HG02759 (cell line): ENCODE measurements around the gene ACSL6.

ENCODE experiments used
- ATAC-seq: cut with Tn5 transposase; IDR thresholded peaks from one replicate; pipeline ENCODE4 v1.9.1; 2021; ENCODE audit warnings: mild to moderate bottlenecking, moderate library complexity; ENCODE audit not compliant: unreplicated experiment

The ACSL6 gene

GRCh38 chr5:132001647-132002561 lies 9.6 kb downstream of the ACSL6 start:
- no peak for ATAC-seq

GRCh38 chr5:132000677-132001453 lies 10.6 kb downstream of the ACSL6 start:
- ATAC-seq, result no peak

GRCh38 chr5:132000241-132000490 lies 11.3 kb downstream of the ACSL6 start:
- no peak for ATAC-seq

- ATAC-seq, result no peak
Measured at GRCh38 chr5:131999441-132000240, 11.8 kb downstream of the ACSL6 start.

- ATAC-seq, result no peak
Measured at GRCh38 chr5:131999041-131999440, 12.4 kb downstream of the ACSL6 start.

- no peak for ATAC-seq
Measured at GRCh38 chr5:131998431-131999040, 12.9 kb downstream of the ACSL6 start.

- no peak for ATAC-seq
Measured at GRCh38 chr5:131997727-131998117, 13.7 kb downstream of the ACSL6 start.

GRCh38 chr5:131997026-131997726 lies 14.3 kb downstream of the ACSL6 start:
- ATAC-seq, result no peak

GRCh38 chr5:131996210-131997025 lies 15.0 kb downstream of the ACSL6 start:
- no peak for ATAC-seq

- ATAC-seq, result no peak
Measured at GRCh38 chr5:131994533-131995226, 16.8 kb downstream of the ACSL6 start.

GRCh38 chr5:131994090-131994489 lies 17.4 kb downstream of the ACSL6 start:
- no peak for ATAC-seq

GRCh38 chr5:131993676-131994075 lies 17.8 kb downstream of the ACSL6 start:
- ATAC-seq, result no peak

GRCh38 chr5:131992370-131992769 lies 19.1 kb downstream of the ACSL6 start:
- ATAC-seq, result no peak

GRCh38 chr5:131991593-131992324 lies 19.7 kb downstream of the ACSL6 start:
- ATAC-seq, result no peak

GRCh38 chr5:131990716-131991115 lies 20.7 kb downstream of the ACSL6 start:
- ATAC-seq, result no peak

GRCh38 chr5:131988601-131989000 lies 22.9 kb downstream of the ACSL6 start:
- ATAC-seq, result no peak

GRCh38 chr5:131987251-131987650 lies 24.2 kb downstream of the ACSL6 start:
- ATAC-seq, result no peak

GRCh38 chr5:131986161-131986912 lies 25.1 kb downstream of the ACSL6 start:
- ATAC-seq, result no peak
